ENCODE data around the gene AFMID.
"Not testable (repeated sequence)": the region's sequence is repeated elsewhere in the genome, so short reads cannot be mapped to it uniquely, and the experiment has no call there.

Gene AFMID

GRCh38 chr17:78186692-78187595, at the start of gene AFMID, which contains the start of gene TK1:
TSS of gene AFMID (plus strand) at chr17:78187362. CDS start at chr17:78187371, 9 bp downstream.
TSS of gene TK1 (minus strand) at chr17:78187052. CDS start at chr17:78186994, 58 bp downstream.
- peak within 1 kb of the TSS; percentile 77 for H3K4me3 ChIP-seq (ENCODE audit: low read depth, low read length)

GRCh38 chr17:78137392-78138203, 49.6 kb upstream of the AFMID start:
- no peak for DNase-seq (ENCODE audit: low read depth)
- no peak overlapping the region for H3K4me3 ChIP-seq (ENCODE audit: low read depth, low read length)

More at GRCh38 chr17:78186692-78187595, at the start of gene AFMID, which contains the start of gene TK1:
- DNase-seq (ENCODE audit: low read depth) = peak; percentile 88

GRCh38 chr17:78138204-78139060, 48.7 kb upstream of the AFMID start:
- DNase-seq (ENCODE audit: low read depth) = no peak
- no peak overlapping the region for H3K4me3 ChIP-seq (ENCODE audit: low read depth, low read length)

GRCh38 chr17:78139861-78140168, 47.3 kb upstream of the AFMID start:
- H3K4me3 ChIP-seq (ENCODE audit: low read depth, low read length) = not testable (repeated sequence)

GRCh38 chr17:78140169-78141051, 46.8 kb upstream of the AFMID start:
- no peak overlapping the region for H3K4me3 ChIP-seq (ENCODE audit: low read depth, low read length)

More at GRCh38 chr17:78139861-78140168, 47.3 kb upstream of the AFMID start:
- DNase-seq (ENCODE audit: low read depth) = not testable (repeated sequence)

GRCh38 chr17:78141437-78142118, 45.6 kb upstream of the AFMID start:
- no peak for DNase-seq (ENCODE audit: low read depth)
- H3K4me3 ChIP-seq (ENCODE audit: low read depth, low read length) = no peak overlapping the region

More at GRCh38 chr17:78140169-78141051, 46.8 kb upstream of the AFMID start:
- no peak for DNase-seq (ENCODE audit: low read depth)

- no peak overlapping the region for H3K4me3 ChIP-seq (ENCODE audit: low read depth, low read length)
- no peak for DNase-seq (ENCODE audit: low read depth)
These were observed 44.9 kb upstream of the AFMID start for GRCh38 chr17:78142119-78142861.

GRCh38 chr17:78143214-78144146, 43.7 kb upstream of the AFMID start:
- H3K4me3 ChIP-seq (ENCODE audit: low read depth, low read length) = no peak overlapping the region
- no peak for DNase-seq (ENCODE audit: low read depth)

- no peak overlapping the region for H3K4me3 ChIP-seq (ENCODE audit: low read depth, low read length)
- peak; percentile 72 for DNase-seq (ENCODE audit: low read depth)
These were observed 42.9 kb upstream of the AFMID start for GRCh38 chr17:78144147-78144719.

GRCh38 chr17:78144736-78145641, 42.2 kb upstream of the AFMID start:
- no peak overlapping the region for H3K4me3 ChIP-seq (ENCODE audit: low read depth, low read length)
- DNase-seq (ENCODE audit: low read depth) = no peak

GRCh38 chr17:78146471-78146869, 40.7 kb upstream of the AFMID start:
- no peak for DNase-seq (ENCODE audit: low read depth)

GRCh38 chr17:78146881-78147280, 40.3 kb upstream of the AFMID start:
- no peak overlapping the region for H3K4me3 ChIP-seq (ENCODE audit: low read depth, low read length)
- no peak for DNase-seq (ENCODE audit: low read depth)

More at GRCh38 chr17:78146471-78146869, 40.7 kb upstream of the AFMID start:
- no peak overlapping the region for H3K4me3 ChIP-seq (ENCODE audit: low read depth, low read length)

- H3K4me3 ChIP-seq (ENCODE audit: low read depth, low read length) = no peak overlapping the region
- no peak for DNase-seq (ENCODE audit: low read depth)
These were observed 39.7 kb upstream of the AFMID start for GRCh38 chr17:78147315-78147998.

GRCh38 chr17:78148286-78149016, 38.7 kb upstream of the AFMID start:
- DNase-seq (ENCODE audit: low read depth) = no peak
- no peak overlapping the region for H3K4me3 ChIP-seq (ENCODE audit: low read depth, low read length)

Data from skeletal muscle cell (primary cell).